ENCODE measurements around the gene FGD2.

Gene FGD2

DNA sequence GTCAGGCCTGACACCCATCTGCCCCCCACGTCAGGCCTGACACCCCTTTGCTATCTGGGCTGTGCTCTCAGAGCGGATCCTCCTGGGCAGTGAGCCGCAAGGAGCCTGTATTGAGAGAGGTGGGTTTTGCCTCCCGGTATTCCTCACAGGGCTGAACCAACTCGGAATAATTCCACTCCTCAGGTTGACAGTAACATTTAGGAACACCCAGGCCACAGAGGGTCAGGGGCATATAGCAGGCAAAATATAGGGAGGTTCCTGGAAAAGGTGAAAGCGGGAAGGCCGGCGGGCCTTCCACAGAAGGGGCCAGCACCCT is 6.8 kb upstream of the FGD2 start:
- Histone ChIP-seq H3K9me3 (ENCODE audit: control insufficient read depth in 2 of 2, low read length in 2 of 2) (no peaks in the 10 kb centered on the region), H3K36me3 (ENCODE audit: control insufficient read depth in 2 of 2, insufficient read depth in 2 of 2, low read length in 2 of 2) (no peaks in the 10 kb centered on the region), H3K27me3 (ENCODE audit: control insufficient read depth in 1 of 2, insufficient read depth in 2 of 2, low read length in 2 of 2) (no peaks in the 10 kb centered on the region), H3K27ac (ENCODE audit: low read length) (peak overlapping the region; percentile 92), H3K4me3 (ENCODE audit: low read length in 2 of 2) (no peak overlapping the region), H3K9ac (ENCODE audit: low read length in 2 of 2) (peak overlapping the region; percentile 68), H3K4me1 (ENCODE audit: control insufficient read depth, insufficient read depth, low read length) (peaks cover 17% of the 10 kb centered on the region)

DNA sequence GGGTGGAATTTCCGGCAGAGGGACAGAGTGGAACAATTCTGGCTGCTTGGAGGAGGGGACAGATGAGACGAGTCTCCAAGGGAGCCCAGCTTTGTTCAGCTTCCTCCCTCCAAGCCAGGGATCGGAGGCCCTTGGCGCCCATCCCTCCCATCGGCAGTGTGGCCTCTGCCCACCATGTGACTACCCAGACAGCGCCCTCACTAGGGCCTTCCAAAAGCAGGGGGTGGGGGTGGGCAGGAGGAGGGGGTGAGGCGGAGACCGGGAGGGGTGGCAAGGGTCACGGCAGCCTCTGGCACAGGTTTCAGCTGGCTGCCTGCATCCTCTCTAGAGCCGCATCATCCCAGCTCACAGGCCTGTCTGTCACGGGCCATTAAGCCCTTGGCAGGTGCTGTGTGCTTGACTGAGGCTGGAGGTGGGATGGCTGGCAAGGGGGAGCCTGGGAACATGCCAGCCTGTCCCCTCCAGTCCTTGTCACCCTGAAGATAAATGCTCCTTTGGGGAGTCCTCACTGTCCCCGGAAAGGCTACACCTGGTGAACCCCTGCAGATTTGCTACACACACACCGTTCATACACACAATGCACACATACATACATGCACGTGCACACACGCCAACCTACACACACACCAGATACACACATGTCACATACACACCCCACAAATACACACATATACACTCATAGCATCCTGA is 6.2 kb upstream of the FGD2 start:
- Histone ChIP-seq H3K4me3 (ENCODE audit: low read length in 2 of 2) (no peak overlapping the region), H3K27me3 (ENCODE audit: control insufficient read depth in 1 of 2, insufficient read depth in 2 of 2, low read length in 2 of 2) (no peaks in the 10 kb centered on the region), H3K4me1 (ENCODE audit: control insufficient read depth, insufficient read depth, low read length) (peaks cover 17% of the 10 kb centered on the region), H3K36me3 (ENCODE audit: control insufficient read depth in 2 of 2, insufficient read depth in 2 of 2, low read length in 2 of 2) (no peaks in the 10 kb centered on the region), H3K9ac (ENCODE audit: low read length in 2 of 2) (peak overlapping the region; percentile 68), H3K27ac (ENCODE audit: low read length) (peak overlapping the region; percentile 92), H3K9me3 (ENCODE audit: control insufficient read depth in 2 of 2, low read length in 2 of 2) (no peaks in the 10 kb centered on the region)

DNA sequence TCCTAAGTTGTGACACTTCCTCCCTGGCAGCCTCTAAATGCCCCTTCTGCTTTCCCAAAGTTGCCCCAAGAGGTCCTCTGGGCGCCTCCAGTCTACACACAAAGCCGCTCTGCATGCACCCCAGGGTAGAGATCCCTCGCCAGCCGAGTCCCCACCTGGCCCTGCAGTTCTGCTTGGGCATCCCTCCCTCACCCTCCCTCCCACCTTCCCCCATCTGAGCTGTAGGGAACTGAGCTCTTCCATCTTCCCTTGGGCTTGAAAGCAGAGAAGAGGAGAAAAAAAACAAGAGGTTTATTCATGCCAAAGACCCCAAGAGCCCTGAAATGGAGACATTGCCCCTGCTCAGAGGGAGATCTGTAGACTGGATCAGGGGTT is 5.7 kb upstream of the FGD2 start:
- Histone ChIP-seq H3K27me3 (ENCODE audit: control insufficient read depth in 1 of 2, insufficient read depth in 2 of 2, low read length in 2 of 2) (no peaks in the 10 kb centered on the region), H3K4me3 (ENCODE audit: low read length in 2 of 2) (no peak overlapping the region), H3K27ac (ENCODE audit: low read length) (no peak overlapping the region), H3K9me3 (ENCODE audit: control insufficient read depth in 2 of 2, low read length in 2 of 2) (no peaks in the 10 kb centered on the region), H3K36me3 (ENCODE audit: control insufficient read depth in 2 of 2, insufficient read depth in 2 of 2, low read length in 2 of 2) (no peaks in the 10 kb centered on the region), H3K9ac (ENCODE audit: low read length in 2 of 2) (no peak overlapping the region), H3K4me1 (ENCODE audit: control insufficient read depth, insufficient read depth, low read length) (peaks cover 17% of the 10 kb centered on the region)

DNA sequence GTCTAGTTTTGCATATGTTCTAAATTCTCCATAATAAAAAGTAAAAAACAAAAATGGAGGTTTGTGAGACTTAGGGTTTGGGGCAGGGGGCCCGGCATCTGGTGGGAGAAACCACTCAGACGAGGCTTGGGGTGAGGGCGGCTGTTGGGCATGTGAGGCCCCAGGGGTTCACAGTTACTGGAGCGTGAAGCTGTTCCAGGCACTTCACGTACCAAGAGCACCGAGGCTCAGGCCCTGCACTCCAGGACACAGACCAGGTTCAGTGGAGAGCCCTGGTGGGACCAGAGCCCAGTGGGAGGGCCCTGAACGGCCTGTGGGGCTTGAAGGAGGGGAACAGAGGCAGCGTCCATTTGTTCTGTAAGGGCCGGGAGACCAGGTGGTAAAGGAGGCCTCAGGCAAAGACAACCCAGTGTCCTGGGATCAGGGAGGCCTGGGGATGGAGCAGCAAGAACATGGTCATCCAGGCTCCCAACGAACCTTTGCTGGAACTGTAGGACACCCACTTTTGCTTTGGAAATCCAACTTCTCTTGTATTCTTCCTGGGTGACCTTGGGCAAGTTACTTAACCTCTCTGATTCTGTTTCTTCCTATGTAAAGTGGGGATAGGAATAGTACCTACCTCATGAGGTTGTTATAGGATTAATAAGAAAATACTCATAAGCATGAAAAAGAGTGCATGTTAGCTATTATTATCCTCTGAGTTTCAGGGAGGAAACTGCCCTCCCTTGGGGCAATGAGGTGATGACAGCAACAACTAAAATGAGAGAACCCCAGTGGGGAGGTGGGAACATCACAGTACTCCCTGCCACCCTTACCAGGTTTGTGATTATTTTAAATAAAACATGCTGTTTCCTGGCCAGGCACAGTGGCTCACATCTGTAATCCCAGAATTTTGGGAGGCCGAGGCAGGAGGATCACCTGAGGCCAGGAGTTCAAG is 1.1 kb upstream of the FGD2 start:
- Histone ChIP-seq H3K27ac (ENCODE audit: low read length) (no peak overlapping the region), H3K27me3 (ENCODE audit: control insufficient read depth in 1 of 2, insufficient read depth in 2 of 2, low read length in 2 of 2) (no peaks in the 10 kb centered on the region), H3K9me3 (ENCODE audit: control insufficient read depth in 2 of 2, low read length in 2 of 2) (no peaks in the 10 kb centered on the region), H3K4me3 (ENCODE audit: low read length in 2 of 2) (no peak overlapping the region), H3K9ac (ENCODE audit: low read length in 2 of 2) (no peak overlapping the region), H3K36me3 (ENCODE audit: control insufficient read depth in 2 of 2, insufficient read depth in 2 of 2, low read length in 2 of 2) (no peaks in the 10 kb centered on the region), H3K4me1 (ENCODE audit: control insufficient read depth, insufficient read depth, low read length) (no peaks in the 10 kb centered on the region)

DNA sequence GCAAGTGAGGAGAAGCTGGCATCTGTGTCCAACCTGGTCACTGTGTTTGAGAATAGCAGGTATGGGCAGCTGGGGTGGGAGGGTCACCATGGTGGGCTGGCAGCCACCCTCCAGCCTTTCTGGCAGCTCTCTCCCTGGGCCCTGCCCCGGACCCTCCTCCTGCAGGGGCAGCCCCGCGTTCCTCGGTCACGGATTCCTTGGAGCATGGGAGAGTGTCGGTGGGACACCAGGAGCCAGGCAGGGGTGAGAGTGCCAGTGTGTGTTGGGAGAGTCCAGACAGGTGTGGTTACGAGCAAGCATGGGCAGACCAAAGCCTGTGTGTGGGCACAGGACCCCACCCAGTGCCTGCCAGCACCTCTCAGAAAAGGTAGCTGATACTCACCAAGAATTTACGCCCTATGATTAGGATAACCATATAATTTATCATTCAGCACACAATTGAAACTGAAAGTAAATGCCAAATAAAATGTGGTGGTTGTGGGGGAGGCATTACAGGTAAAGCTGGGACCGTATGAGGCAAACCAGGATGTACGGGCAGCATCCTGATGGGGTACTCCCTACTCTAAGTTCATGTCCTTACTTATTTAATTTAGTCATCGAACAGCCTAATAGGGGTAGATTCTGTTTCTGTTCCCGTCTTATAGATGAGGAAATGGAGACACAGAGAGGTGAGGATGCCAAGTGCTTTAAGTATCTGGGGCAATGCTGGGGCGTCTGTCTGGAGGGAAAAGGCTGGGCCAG is 542 bp downstream of the FGD2 start:
- Histone ChIP-seq H3K4me3 (ENCODE audit: low read length in 2 of 2) (peak overlapping the region; percentile 22 to 49), H3K4me1 (ENCODE audit: control insufficient read depth, insufficient read depth, low read length) (no peaks in the 10 kb centered on the region), H3K36me3 (ENCODE audit: control insufficient read depth in 2 of 2, insufficient read depth in 2 of 2, low read length in 2 of 2) (no peaks in the 10 kb centered on the region), H3K27me3 (ENCODE audit: control insufficient read depth in 1 of 2, insufficient read depth in 2 of 2, low read length in 2 of 2) (no peaks in the 10 kb centered on the region), H3K27ac (ENCODE audit: low read length) (no peak overlapping the region), H3K9me3 (ENCODE audit: control insufficient read depth in 2 of 2, low read length in 2 of 2) (no peaks in the 10 kb centered on the region), H3K9ac (ENCODE audit: low read length in 2 of 2) (peak overlapping the region in 1 of 2 donors; percentile 20)

DNA sequence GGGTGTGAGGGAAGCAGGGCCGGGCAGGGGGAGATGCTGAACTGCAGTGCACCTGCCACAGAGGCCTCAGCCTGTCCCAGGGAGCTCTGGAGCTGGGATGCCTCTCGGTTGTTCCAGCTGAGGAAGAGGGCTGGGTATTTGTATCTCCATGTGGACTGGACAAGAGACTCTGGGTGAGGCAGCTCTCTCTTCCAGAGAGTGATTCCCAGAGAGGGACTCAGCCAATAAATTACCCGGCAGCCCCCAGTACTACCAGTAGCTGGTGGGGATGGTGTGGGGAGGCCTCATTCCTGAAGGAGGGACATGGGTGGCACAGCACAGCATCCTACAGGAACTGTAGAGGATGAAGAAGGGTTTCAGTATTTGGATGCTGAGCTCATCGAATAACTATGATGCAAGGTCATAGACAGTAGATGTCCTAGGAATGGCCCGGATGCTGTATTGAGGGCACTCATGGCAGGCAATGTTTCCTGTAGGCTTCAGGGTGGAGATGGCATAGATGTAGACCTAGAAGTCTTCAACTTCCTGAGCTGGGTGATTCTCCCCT is 1.4 kb downstream of the FGD2 start:
- H3K4me3 ChIP-seq (ENCODE audit: low read length in 2 of 2) = no peak overlapping the region
- H3K9ac ChIP-seq (ENCODE audit: low read length in 2 of 2) = no peak overlapping the region
- no peaks in the 10 kb centered on the region for H3K36me3 ChIP-seq (ENCODE audit: control insufficient read depth in 2 of 2, insufficient read depth in 2 of 2, low read length in 2 of 2)
- no peaks in the 10 kb centered on the region for H3K27me3 ChIP-seq (ENCODE audit: control insufficient read depth in 1 of 2, insufficient read depth in 2 of 2, low read length in 2 of 2)
- H3K27ac ChIP-seq (ENCODE audit: low read length) = no peak overlapping the region
- no peaks in the 10 kb centered on the region for H3K9me3 ChIP-seq (ENCODE audit: control insufficient read depth in 2 of 2, low read length in 2 of 2)
- no peaks in the 10 kb centered on the region for H3K4me1 ChIP-seq (ENCODE audit: control insufficient read depth, insufficient read depth, low read length)

DNA sequence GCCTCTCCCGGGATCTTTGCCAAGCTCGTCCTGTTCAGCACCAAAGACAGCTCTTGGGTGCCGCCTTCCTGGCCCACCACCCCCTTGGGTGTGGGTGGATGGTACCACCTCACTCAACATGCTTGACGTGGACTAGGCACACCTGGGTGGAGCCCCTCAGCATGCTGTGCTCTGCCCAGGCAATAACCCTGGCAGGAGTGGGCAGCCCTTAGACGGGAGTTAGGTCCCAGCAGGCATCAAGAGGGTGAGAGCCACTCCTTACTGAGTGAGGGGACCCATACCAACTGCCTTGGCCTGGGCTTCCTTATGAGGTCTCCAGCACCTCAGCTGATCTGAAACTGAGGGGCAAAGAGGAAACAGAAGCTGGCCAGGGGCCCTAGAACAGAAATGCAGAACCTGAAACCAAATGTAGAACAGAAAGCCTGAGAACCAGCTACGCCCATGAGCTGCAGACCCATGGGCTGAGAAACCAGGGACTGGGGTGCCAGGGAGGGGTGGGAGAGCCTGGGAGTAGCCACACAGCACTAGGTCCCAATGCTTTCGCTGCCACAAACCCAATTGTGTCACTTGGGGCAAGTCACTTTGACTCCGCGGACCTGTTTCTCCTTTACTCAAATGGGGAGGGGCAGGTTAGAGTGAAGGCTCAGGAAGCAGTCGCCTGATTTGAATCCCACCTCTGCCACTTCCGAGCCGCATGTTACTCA is 2.0 kb downstream of the FGD2 start:
- H3K27ac ChIP-seq (ENCODE audit: low read length) = no peak overlapping the region
- no peak overlapping the region for H3K4me3 ChIP-seq (ENCODE audit: low read length in 2 of 2)
- no peaks in the 10 kb centered on the region for H3K4me1 ChIP-seq (ENCODE audit: control insufficient read depth, insufficient read depth, low read length)
- H3K36me3 ChIP-seq (ENCODE audit: control insufficient read depth in 2 of 2, insufficient read depth in 2 of 2, low read length in 2 of 2) = no peaks in the 10 kb centered on the region
- H3K9me3 ChIP-seq (ENCODE audit: control insufficient read depth in 2 of 2, low read length in 2 of 2) = no peaks in the 10 kb centered on the region
- H3K9ac ChIP-seq (ENCODE audit: low read length in 2 of 2) = no peak overlapping the region
- no peaks in the 10 kb centered on the region for H3K27me3 ChIP-seq (ENCODE audit: control insufficient read depth in 1 of 2, insufficient read depth in 2 of 2, low read length in 2 of 2)

DNA sequence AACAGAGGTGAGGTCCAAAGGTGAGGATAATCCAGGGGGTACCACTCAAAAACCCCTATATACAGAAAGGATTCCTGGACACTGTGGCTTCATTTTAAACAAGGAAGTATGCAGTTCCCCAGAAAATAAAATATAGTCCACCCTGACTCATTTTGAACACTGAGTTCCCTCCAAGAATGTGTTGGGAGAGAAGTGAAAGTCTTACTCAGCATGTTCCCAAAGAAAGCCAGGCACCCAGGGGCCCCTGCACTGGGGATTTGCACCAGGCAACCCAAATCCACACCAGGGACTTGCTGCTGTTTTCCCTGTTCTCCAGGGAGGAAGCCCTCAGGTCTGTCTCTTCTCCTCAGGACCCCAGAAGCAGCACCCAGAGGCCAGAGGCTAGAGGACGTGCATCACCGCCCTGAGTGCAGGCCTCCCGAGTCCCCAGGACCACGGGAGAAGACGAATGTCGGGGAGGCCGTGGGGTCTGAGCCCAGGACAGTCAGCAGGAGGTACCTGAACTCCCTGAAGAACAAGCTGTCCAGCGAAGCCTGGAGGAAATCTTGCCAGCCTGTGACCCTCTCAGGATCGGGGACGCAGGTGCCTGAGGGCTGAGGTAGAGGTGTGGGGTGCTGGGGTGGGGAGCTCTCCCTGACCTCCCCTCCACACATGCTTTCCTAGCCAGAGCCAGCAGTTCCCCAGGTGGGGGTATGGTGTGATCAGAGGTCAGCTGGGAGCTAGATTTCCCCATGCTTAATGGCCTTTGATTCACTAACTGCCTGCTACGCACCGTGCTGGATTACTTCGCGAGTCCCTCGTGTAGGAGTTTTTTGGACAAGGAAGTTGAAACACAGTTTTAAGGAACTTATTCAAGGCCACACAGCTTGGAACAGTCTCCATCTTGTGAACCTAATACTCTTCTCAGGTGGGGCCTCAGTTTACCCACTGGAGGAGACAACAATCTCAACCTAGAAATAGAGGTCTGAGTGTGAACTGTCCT is 3.3 kb downstream of the FGD2 start:
- no peaks in the 10 kb centered on the region for H3K9me3 ChIP-seq (ENCODE audit: control insufficient read depth in 2 of 2, low read length in 2 of 2)
- no peak overlapping the region for H3K27ac ChIP-seq (ENCODE audit: low read length)
- no peaks in the 10 kb centered on the region for H3K4me1 ChIP-seq (ENCODE audit: control insufficient read depth, insufficient read depth, low read length)
- H3K36me3 ChIP-seq (ENCODE audit: control insufficient read depth in 2 of 2, insufficient read depth in 2 of 2, low read length in 2 of 2) = no peaks in the 10 kb centered on the region
- H3K9ac ChIP-seq (ENCODE audit: low read length in 2 of 2) = no peak overlapping the region
- H3K4me3 ChIP-seq (ENCODE audit: low read length in 2 of 2) = no peak overlapping the region
- H3K27me3 ChIP-seq (ENCODE audit: control insufficient read depth in 1 of 2, insufficient read depth in 2 of 2, low read length in 2 of 2) = no peaks in the 10 kb centered on the region

DNA sequence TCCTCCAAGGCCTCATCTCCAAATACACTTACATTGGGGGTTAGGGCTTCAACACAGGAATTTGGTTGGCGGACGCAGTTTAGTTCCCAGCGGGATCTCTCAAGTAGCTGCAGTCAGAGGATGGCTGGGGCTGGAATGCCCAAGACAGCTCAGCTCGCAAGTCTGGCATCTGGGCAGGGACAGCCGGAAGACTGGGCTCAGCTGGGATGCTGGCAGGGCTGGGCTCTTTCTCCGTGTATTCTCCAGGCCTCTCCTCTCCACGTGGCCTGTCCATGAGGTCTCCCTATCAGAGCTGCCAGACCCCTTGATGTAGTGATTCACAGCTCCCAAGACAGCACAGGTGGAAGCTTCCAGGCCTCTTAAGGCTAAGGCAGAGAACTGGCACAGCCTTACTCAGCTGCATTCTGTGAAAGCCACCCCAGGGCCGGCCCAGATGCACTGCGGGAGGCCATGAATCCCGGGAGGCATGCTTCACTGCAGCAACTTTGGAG is 5.0 kb downstream of the FGD2 start:
- Histone ChIP-seq H3K4me3 (ENCODE audit: low read length in 2 of 2) (no peak overlapping the region), H3K4me1 (ENCODE audit: control insufficient read depth, insufficient read depth, low read length) (no peaks in the 10 kb centered on the region), H3K36me3 (ENCODE audit: control insufficient read depth in 2 of 2, insufficient read depth in 2 of 2, low read length in 2 of 2) (no peaks in the 10 kb centered on the region), H3K27me3 (ENCODE audit: control insufficient read depth in 1 of 2, insufficient read depth in 2 of 2, low read length in 2 of 2) (no peaks in the 10 kb centered on the region), H3K9me3 (ENCODE audit: control insufficient read depth in 2 of 2, low read length in 2 of 2) (no peaks in the 10 kb centered on the region), H3K9ac (ENCODE audit: low read length in 2 of 2) (no peak overlapping the region), H3K27ac (ENCODE audit: low read length) (no peak overlapping the region)

Data from stomach smooth muscle (tissue), 2 donors.